IMR-90 (cell line): ENCODE results near the gene MYOF. TPM values are rescaled to one million over a fixed set of nuclear protein-coding genes. Genes with fewer than 3 reads are reported as not detected.

ENCODE experiments used
- ATAC-seq: fragments of 200-7000 bp; cut with Tn5 transposase; 2 replicates; pipeline ENCODE4 v1.9.1; 2020; ENCODE audit warnings: low read depth, mild to moderate bottlenecking, moderate library complexity
- BruUV-seq: library from RNA; stranded (reverse); fragments of 400-500 nt; replicated peaks from 2 replicates; lab custom pipeline; 2021; lab: Mats Ljungman, UMichigan
- CTCF ChIA-PET: fragments of 300-600 bp; formaldehyde crosslinking; extraction: SDS; loops from one replicate; lab custom pipeline; 2021; ENCODE audit warnings: antibody characterized with exemption; lab: Yijun Ruan, JAX
- POLR2A ChIA-PET: fragments of 300-600 bp; sonication (Branson Sonifier 250); formaldehyde crosslinking; loops from one replicate; lab custom pipeline; 2022; ENCODE audit warnings: antibody characterized with exemption; ENCODE audit not compliant: unreplicated experiment; lab: Charles Lee
- DNase-seq: peaks from one replicate; pipeline ENCODE4 v3.0.0; 2013
- H2AFZ ChIP-seq: replicated peaks from 2 replicates; pipeline ENCODE3; 2013; ENCODE audit warnings: low read length, mild to moderate bottlenecking; ENCODE audit not compliant: poor library complexity
- H2AK5ac ChIP-seq: 2 replicates; pipeline ENCODE4 v1.6.1; 2013; ENCODE audit warnings: low read depth, low read length, inconsistent platforms
- H2AK9ac ChIP-seq: replicated peaks from 2 replicates; pipeline ENCODE3; 2013; ENCODE audit warnings: mild to moderate bottlenecking, low read depth, low read length, moderate library complexity; ENCODE audit not compliant: poor library complexity
- H2BK120ac ChIP-seq: 2 replicates; pipeline ENCODE4 v1.6.1; 2013; ENCODE audit warnings: low read depth, low read length, inconsistent platforms
- H2BK15ac ChIP-seq: 3 replicates; pipeline ENCODE4 v1.6.1; 2013; ENCODE audit warnings: low read depth, low read length, inconsistent platforms
- H2BK20ac ChIP-seq: 2 replicates; pipeline ENCODE4 v1.6.1; 2013; ENCODE audit warnings: low read depth, mild to moderate bottlenecking, inconsistent platforms, low read length, moderate library complexity
- H2BK5ac ChIP-seq: 2 replicates; pipeline ENCODE4 v1.6.1; 2013; ENCODE audit warnings: mild to moderate bottlenecking, low read depth, low read length, inconsistent platforms; ENCODE audit not compliant: poor library complexity, severe bottlenecking
- H3K14ac ChIP-seq: replicated peaks from 2 replicates; pipeline ENCODE4 v1.6.1; 2013; ENCODE audit warnings: low read depth, low read length, inconsistent platforms
- H3K18ac ChIP-seq: 2 replicates; pipeline ENCODE4 v1.6.1; 2013; ENCODE audit warnings: low read depth, low read length, control low read depth
- H3K23ac ChIP-seq: 2 replicates; pipeline ENCODE4 v1.6.1; 2013; ENCODE audit warnings: low read depth, low read length, inconsistent platforms
- H3K27ac ChIP-seq: 2 replicates; pipeline ENCODE4 v1.5.1; 2013; ENCODE audit warnings: mild to moderate bottlenecking, control low read depth, low read length; ENCODE audit not compliant: insufficient read depth
- H3K27me3 ChIP-seq: 2 replicates; pipeline ENCODE4 v1.6.1; 2013; ENCODE audit warnings: low read length; ENCODE audit not compliant: control insufficient read depth, insufficient read depth
- H3K36me3 ChIP-seq: 2 replicates; pipeline ENCODE4 v1.6.1; 2013; ENCODE audit warnings: low read length, mixed read lengths; ENCODE audit not compliant: control insufficient read depth, insufficient read depth
- H3K4ac ChIP-seq: 2 replicates; pipeline ENCODE4 v1.6.1; 2013; ENCODE audit warnings: low read depth, low read length, inconsistent platforms
- H3K4me1 ChIP-seq: 2 replicates; pipeline ENCODE4 v1.6.1; 2013; ENCODE audit warnings: low read length, mixed read lengths; ENCODE audit not compliant: control insufficient read depth, insufficient read depth
- H3K4me2 ChIP-seq: 2 replicates; pipeline ENCODE4 v1.6.1; 2013; ENCODE audit warnings: low read depth, mild to moderate bottlenecking, control low read depth, low read length, moderate library complexity
- H3K4me3 ChIP-seq: 2 replicates; pipeline ENCODE4 v1.5.1; 2013; ENCODE audit warnings: low read depth, mild to moderate bottlenecking, control low read depth, low read length, moderate library complexity; ENCODE audit not compliant: insufficient read depth
- H3K56ac ChIP-seq: 2 replicates; pipeline ENCODE4 v1.6.1; 2013; ENCODE audit warnings: low read length, inconsistent platforms; ENCODE audit not compliant: insufficient read depth; ENCODE audit errors: extremely low read depth
- H3K79me1 ChIP-seq, 2 experiments: 2 replicates each; pipeline ENCODE4 v1.6.1; 2013; ENCODE audit warnings: low read length in 2 of 2, inconsistent platforms in 1 of 2, low read depth in 1 of 2
- H3K9ac ChIP-seq: 2 replicates; pipeline ENCODE4 v1.6.1; 2013; ENCODE audit warnings: low read depth, low read length, control low read depth
- H3K9me1 ChIP-seq: 2 replicates; pipeline ENCODE4 v1.6.1; 2013; ENCODE audit warnings: low read length, inconsistent platforms; ENCODE audit not compliant: insufficient read depth
- H3K9me3 ChIP-seq: 2 replicates; pipeline ENCODE4 v1.6.1; 2013; ENCODE audit warnings: low read length; ENCODE audit not compliant: control insufficient read depth, insufficient read depth
- H4K20me1 ChIP-seq: 2 replicates; pipeline ENCODE4 v1.6.1; 2013; ENCODE audit warnings: low read length, inconsistent platforms; ENCODE audit not compliant: insufficient read depth
- H4K5ac ChIP-seq: 2 replicates; pipeline ENCODE4 v1.6.1; 2013; ENCODE audit warnings: mild to moderate bottlenecking, low read depth, low read length, control low read depth
- H4K8ac ChIP-seq, 2 experiments: 2 replicates each; pipeline ENCODE4 v1.6.1; 2013; ENCODE audit warnings: low read depth in 2 of 2, low read length in 2 of 2, control low read depth in 1 of 2, inconsistent platforms in 1 of 2
- H4K91ac ChIP-seq: 2 replicates; pipeline ENCODE4 v1.6.1; 2013; ENCODE audit warnings: low read depth, low read length, inconsistent platforms; ENCODE audit not compliant: insufficient read depth
- CEBPB ChIP-seq: IDR thresholded peaks from 2 replicates; pipeline ENCODE4 v1.6.1; 2012; ENCODE audit warnings: low read depth, low read length, improper control_type of control experiment
- ELK1 ChIP-seq: fragments of 150-350 bp; IDR thresholded peaks from 2 replicates; pipeline ENCODE4 v1.6.1; 2016; ENCODE audit warnings: low read depth, mild to moderate bottlenecking, low read length, moderate library complexity, borderline replicate concordance
- FOS ChIP-seq: fragments of 150-350 bp; IDR thresholded peaks from 2 replicates; pipeline ENCODE4 v1.6.1; 2016; ENCODE audit warnings: low read depth, low read length
- MAZ ChIP-seq: IDR thresholded peaks from 2 replicates; pipeline ENCODE4 v1.6.1; 2012; ENCODE audit warnings: low read depth, mild to moderate bottlenecking, low read length, improper control_type of control experiment, moderate library complexity, borderline replicate concordance
- MXI1 ChIP-seq: IDR thresholded peaks from 2 replicates; pipeline ENCODE4 v1.6.1; 2012; ENCODE audit warnings: low read depth, mild to moderate bottlenecking, low read length, moderate library complexity, borderline replicate concordance
- POLR2A ChIP-seq: IDR thresholded peaks from 2 replicates; pipeline ENCODE4 v1.6.1; 2012; ENCODE audit warnings: mild to moderate bottlenecking, low read depth, low read length
- RAD21 ChIP-seq: IDR thresholded peaks from 2 replicates; pipeline ENCODE4 v1.6.1; 2012; ENCODE audit warnings: low read length, improper control_type of control experiment
- RCOR1 ChIP-seq: IDR thresholded peaks from 2 replicates; pipeline ENCODE4 v1.6.1; 2012; ENCODE audit warnings: mild to moderate bottlenecking, low read length, improper control_type of control experiment; ENCODE audit not compliant: insufficient replicate concordance
- SMC3 ChIP-seq: fragments of 150-350 bp; IDR thresholded peaks from 2 replicates; pipeline ENCODE4 v1.6.1; 2016; ENCODE audit warnings: low read depth, mild to moderate bottlenecking, antibody characterized with exemption, low read length, moderate library complexity
- USF2 ChIP-seq: fragments of 150-350 bp; IDR thresholded peaks from 2 replicates; pipeline ENCODE4 v1.6.1; 2017; ENCODE audit warnings: mild to moderate bottlenecking, antibody characterized with exemption, low read length, low read depth
- WGBS, 2 experiments: methylation state at CpG; one replicate each; pipeline versions ENCODE4 v1.1.5 to v1.1.7; 2013; ENCODE audit warnings: missing lambda C conversion rate in 2 of 2; ENCODE audit not compliant: insufficient read length in 1 of 2; ENCODE audit errors: extremely low coverage in 2 of 2; 5-methylcytosine and 5-hydroxymethylcytosine counted together
- dilution Hi-C: fragments of 300-500 bp; cut with HindIII; formaldehyde crosslinking; loops from one replicate; pipeline ENCODE4 v1.14.3; 2018; ENCODE audit warnings: low sequenced_read_pairs; ENCODE audit not compliant: unreplicated experiment
- in situ Hi-C: fragments of 300-500 bp; cut with MboI; formaldehyde crosslinking; loops from 3 replicates; pipeline ENCODE4 v1.14.3; 2019; ENCODE audit warnings: low sequenced_read_pairs, inconsistent platforms, mixed read lengths
- intact Hi-C: fragments of 100-400 bp; cut with micrococcal nuclease; formaldehyde crosslinking; loops from 2 replicates; pipeline ENCODE4 v1.10.0; 2022
- polyA plus RNA-seq, 3 experiments: library from polyadenylated mRNA; depleted of rRNA; stranded (reverse); fragments of >200 nt; gene quantifications; 2 replicates each; pipeline ENCODE4 v1.2.3, GENCODE V29; 2012; ENCODE audit warnings: low replicate concordance in 1 of 3
- total RNA-seq: library from RNA; depleted of rRNA; stranded (reverse); fragments of >200 nt; gene quantifications from 2 replicates; pipeline ENCODE4 v1.2.3, GENCODE V29; 2012

Gene MYOF
- total and polyA plus RNA-seq, 2 of the 4 experiments (the other 2 are of a cell fraction), result 221 to 281 TPM

GRCh38 chr10:93505075-93505474 lies 22.9 kb upstream of the MYOF start:
- H3K56ac ChIP-seq, result no peak overlapping the region
- peak overlapping the region; percentile 64; the same call in 1 of the 2 replicates for H3K23ac ChIP-seq
- H3K36me3 ChIP-seq, result no peaks in the 10 kb centered on the region
- H4K8ac ChIP-seq, result peak overlapping the region in 1 of 2 experiments; percentile 28; a peak in 1 of 4 replicates
- H2BK120ac ChIP-seq, result no peak overlapping the region
- peaks cover 3% of the 10 kb centered on the region; the same call in 1 of the 2 replicates for H3K4me1 ChIP-seq
- WGBS, 2 experiments, result no CpG with 5 or more reads among the region's 2 CpGs
- TF ChIP-seq CEBPB, result no peak
- TF ChIP-seq RAD21, result no peak
- no peak for TF ChIP-seq MXI1
- TF ChIP-seq FOS, result no peak
- no peak for TF ChIP-seq RCOR1
- TF ChIP-seq SMC3, result no peak
- no peak for TF ChIP-seq ELK1
- no peak for TF ChIP-seq POLR2A
- TF ChIP-seq USF2, result no peak
- TF ChIP-seq MAZ, result no peak
- H3K18ac ChIP-seq, result no peak overlapping the region
- no peak overlapping the region for H2BK5ac ChIP-seq
- H2AK5ac ChIP-seq, result no peak overlapping the region
- H2BK20ac ChIP-seq, result no peak overlapping the region
- H2AFZ ChIP-seq, result peak overlapping the region; percentile 34
- H3K4ac ChIP-seq, result no peak overlapping the region
- H2AK9ac ChIP-seq, result peak overlapping the region; percentile 80
- H3K9me1 ChIP-seq, result no peaks in the 10 kb centered on the region; the same call in 1 of the 2 replicates
- BruUV-seq, result no TSS peak
- intact Hi-C loops, result no loop called here
- H3K9me3 ChIP-seq, result no peaks in the 10 kb centered on the region
- dilution Hi-C loops, result no loop called here
- no peak overlapping the region for H4K91ac ChIP-seq
- H3K27ac ChIP-seq, result no peak overlapping the region
- no peak overlapping the region for H3K4me2 ChIP-seq
- DNase-seq (no peak), ATAC-seq (no peak; the same call in 1 of the 2 replicates)
- H2BK15ac ChIP-seq, result no peak overlapping the region
- H3K9ac ChIP-seq, result no peak overlapping the region
- H3K14ac ChIP-seq, result no peak overlapping the region
- no peaks in the 10 kb centered on the region for H4K20me1 ChIP-seq
- no peak overlapping the region for H3K4me3 ChIP-seq
- no peaks in the 10 kb centered on the region for H3K27me3 ChIP-seq
- ChIA-PET CTCF (interaction anchor here (0.6 to 1.4 kb wide), 2 partner anchors 8 to 1829 kb away, joined by 3 read pairs; no protein-coding TSS in a partner anchor), POLR2A (interaction anchor here (0.5 kb wide), 1 partner anchor 125 kb away, joined by 3 read pairs; no protein-coding TSS in a partner anchor)
- peaks cover 14 to 20% of the 10 kb centered on the region in 2 experiments for H3K79me1 ChIP-seq
- in situ Hi-C loops, result loop anchor here (25.0 kb wide), 1 partner anchor 618 kb away; no protein-coding TSS in a partner anchor
- no peak overlapping the region for H4K5ac ChIP-seq
